PC-3 (cell line): ENCODE results near the gene KCNK2. TPM values are rescaled to one million over a fixed set of nuclear protein-coding genes. Genes with fewer than 3 reads are reported as not detected.

Experiments
- ATAC-seq: fragments of 200-7000 bp; cut with Tn5 transposase; 2 replicates; pipeline ENCODE4 v1.9.1; 2020; ENCODE audit warnings: mild to moderate bottlenecking, moderate library complexity
- BruUV-seq: library from RNA; stranded (reverse); fragments of 400-500 nt; replicated peaks from 2 replicates; lab custom pipeline; 2021; lab: Mats Ljungman, UMichigan
- CTCF ChIA-PET: fragments of 300-600 bp; sonication (Branson Sonifier 250); formaldehyde crosslinking; loops from one replicate; lab custom pipeline; 2022; ENCODE audit warnings: antibody characterized with exemption; lab: Charles Lee
- POLR2A ChIA-PET: fragments of 300-600 bp; sonication (Branson Sonifier 250); formaldehyde crosslinking; loops from one replicate; lab custom pipeline; 2022; ENCODE audit warnings: antibody characterized with exemption; ENCODE audit not compliant: unreplicated experiment; lab: Charles Lee
- DNase-seq: peaks from one replicate; pipeline ENCODE4 v3.0.0-alpha.2; 2015
- H2AFZ ChIP-seq: fragments of 300-600 bp; sonication (generic); 2 replicates; pipeline ENCODE4 v1.6.0; 2016; ENCODE audit warnings: antibody characterized with exemption, low read length
- H3F3A ChIP-seq: fragments of 300-600 bp; sonication (generic); one replicate; pipeline ENCODE4 v1.6.0; 2017; ENCODE audit warnings: antibody characterized with exemption, low read length, control low read depth, mild to moderate bottlenecking; ENCODE audit not compliant: unreplicated experiment
- H3K27ac ChIP-seq: fragments of 300-600 bp; sonication (generic); 2 replicates; pipeline ENCODE4 v1.5.1; 2016; ENCODE audit warnings: mild to moderate bottlenecking, low read length
- H3K27me3 ChIP-seq: fragments of 300-600 bp; sonication (generic); 2 replicates; pipeline ENCODE4 v1.6.1; 2016; ENCODE audit warnings: low read length, mixed read lengths
- H3K36me3 ChIP-seq: fragments of 300-600 bp; sonication (generic); 2 replicates; pipeline ENCODE4 v1.6.1; 2016; ENCODE audit warnings: low read depth, mixed run types, low read length, mixed read lengths
- H3K4me1 ChIP-seq: fragments of 300-600 bp; sonication (generic); 2 replicates; pipeline ENCODE4 v1.5.1; 2016; ENCODE audit warnings: low read length; ENCODE audit not compliant: insufficient read depth
- H3K4me2 ChIP-seq: fragments of 300-600 bp; sonication (generic); 2 replicates; pipeline ENCODE4 v1.6.0; 2016; ENCODE audit warnings: low read length
- H3K4me3 ChIP-seq: fragments of 300-600 bp; sonication (generic); 2 replicates; pipeline ENCODE4 v1.5.1; 2016; ENCODE audit warnings: mild to moderate bottlenecking, low read length, mixed read lengths
- H3K79me2 ChIP-seq: fragments of 300-600 bp; sonication (generic); 2 replicates; pipeline ENCODE4 v1.6.1; 2017; ENCODE audit warnings: low read length, mixed read lengths
- H3K9ac ChIP-seq: fragments of 300-600 bp; sonication (generic); 2 replicates; pipeline ENCODE4 v1.6.0; 2016; ENCODE audit warnings: mild to moderate bottlenecking, low read length
- H3K9me2 ChIP-seq: fragments of 300-600 bp; sonication (generic); replicated peaks from 2 replicates; pipeline ENCODE4 v1.6.1; 2016; ENCODE audit warnings: mixed run types, low read length, mixed read lengths
- H3K9me3 ChIP-seq: fragments of 300-600 bp; sonication (generic); 2 replicates; pipeline ENCODE4 v1.6.1; 2016; ENCODE audit warnings: low read length, mixed read lengths
- H4K20me1 ChIP-seq: fragments of 300-600 bp; sonication (generic); 2 replicates; pipeline ENCODE4 v1.6.1; 2016; ENCODE audit warnings: low read length, mixed read lengths
- CTCF ChIP-seq: fragments of 300-600 bp; sonication (generic); conservative IDR thresholded peaks from 2 replicates; pipeline ENCODE4 v1.5.1; 2017; ENCODE audit warnings: antibody characterized with exemption, low read depth, mild to moderate bottlenecking, low read length
- EZH2 ChIP-seq: fragments of 300-600 bp; sonication (generic); IDR thresholded peaks from one replicate; pipeline ENCODE4 v1.6.1; 2017; ENCODE audit warnings: antibody characterized with exemption, mild to moderate bottlenecking, low read length; ENCODE audit not compliant: unreplicated experiment
- EZH2phosphoT487 ChIP-seq: fragments of 300-600 bp; sonication (generic); IDR thresholded peaks from 2 replicates; pipeline ENCODE4 v1.6.1; 2018; ENCODE audit warnings: mild to moderate bottlenecking, antibody characterized with exemption, low read length, borderline replicate concordance
- intact Hi-C: fragments of 100-400 bp; cut with micrococcal nuclease; formaldehyde crosslinking; loops from 2 replicates; pipeline ENCODE4 v1.9.0; 2023
- total RNA-seq: library from RNA; depleted of rRNA; stranded (reverse); fragments of >200 nt; gene quantifications from 2 replicates; pipeline ENCODE4 v1.2.3, GENCODE V29; 2014

The KCNK2 gene
- total RNA-seq, 1 experiment from 2014 or later: not detected

- Histone ChIP-seq H3K4me1 (no peaks in the 10 kb centered on the region), H2AFZ (no peak overlapping the region), H3K4me3 (no peak overlapping the region), H3K9me3 (no peaks in the 10 kb centered on the region), H4K20me1 (no peaks in the 10 kb centered on the region), H3K9ac (no peak overlapping the region), H3K27me3 (no peaks in the 10 kb centered on the region), H3F3A (no peaks in the 10 kb centered on the region), H3K27ac (no peak overlapping the region), H3K9me2 (0 out of 2 replicates have a peak, but pooled peaks cover 6% of the 10 kb centered on the region), H3K4me2 (no peak overlapping the region), H3K79me2 (no peaks in the 10 kb centered on the region), H3K36me3 (no peaks in the 10 kb centered on the region)
- CTCF ChIA-PET: no interaction called here
- intact Hi-C loops: no loop called here
- ATAC-seq: no peak
- POLR2A ChIA-PET: no interaction called here
- no peak for DNase-seq
- TF ChIP-seq CTCF (no peak), EZH2phosphoT487 (no peak), EZH2 (no peak)
- no TSS peak for BruUV-seq
These were observed 169.6 kb downstream of the KCNK2 start for GRCh38 chr1:215252164-215252563.

- intact Hi-C loops: no loop called here
- no peak for DNase-seq
- Histone ChIP-seq H3K79me2 (no peaks in the 10 kb centered on the region), H3K4me2 (no peak overlapping the region), H3K27ac (no peak overlapping the region), H3K36me3 (no peaks in the 10 kb centered on the region), H3K4me1 (no peaks in the 10 kb centered on the region), H3K9me2 (no peaks in the 10 kb centered on the region), H3F3A (no peaks in the 10 kb centered on the region), H3K9me3 (no peaks in the 10 kb centered on the region), H2AFZ (no peak overlapping the region), H3K4me3 (no peak overlapping the region), H3K9ac (no peak overlapping the region), H4K20me1 (no peaks in the 10 kb centered on the region), H3K27me3 (no peaks in the 10 kb centered on the region)
- CTCF ChIA-PET: no interaction called here
- TF ChIP-seq EZH2 (no peak), EZH2phosphoT487 (no peak), CTCF (no peak)
- no TSS peak for BruUV-seq
- POLR2A ChIA-PET: no interaction called here
- ATAC-seq: no peak
These were observed 174.6 kb downstream of the KCNK2 start for GRCh38 chr1:215256936-215257679.

GRCh38 chr1:215260711-215261110 lies 178.2 kb downstream of the KCNK2 start:
- no TSS peak for BruUV-seq
- Histone ChIP-seq H3K4me3 (no peak overlapping the region), H3K27ac (no peak overlapping the region), H3K9ac (no peak overlapping the region), H3K4me1 (no peaks in the 10 kb centered on the region), H3K79me2 (no peaks in the 10 kb centered on the region), H3K9me3 (no peaks in the 10 kb centered on the region), H3K4me2 (no peak overlapping the region), H4K20me1 (no peaks in the 10 kb centered on the region), H3F3A (no peaks in the 10 kb centered on the region), H3K27me3 (no peaks in the 10 kb centered on the region), H2AFZ (no peak overlapping the region), H3K36me3 (no peaks in the 10 kb centered on the region), H3K9me2 (no peaks in the 10 kb centered on the region)
- intact Hi-C loops: no loop called here
- TF ChIP-seq EZH2 (no peak), EZH2phosphoT487 (no peak), CTCF (no peak)
- ChIA-PET CTCF (no interaction called here), POLR2A (no interaction called here)
- DNase-seq: no peak
- ATAC-seq: no peak
